Neural progenitor cell (in vitro differentiated cells): Measurements from ENCODE around the gene GDF2. TPM values are rescaled to one million over a fixed set of nuclear protein-coding genes. Genes with fewer than 3 reads are reported as not detected.

Source experiments
- DNase-seq: peaks from one replicate; pipeline ENCODE4 v3.0.0-alpha.2; 2016; ENCODE audit warnings: low spot score
- H2AFZ ChIP-seq: fragments of 200-600 bp; sonication (generic); replicated peaks from 2 replicates; pipeline ENCODE4 v1.6.1; 2016; ENCODE audit warnings: antibody characterized with exemption
- H3F3A ChIP-seq: fragments of 200-600 bp; sonication (generic); 2 replicates; pipeline ENCODE4 v1.6.1; 2016; ENCODE audit warnings: antibody characterized with exemption, low read depth
- H3K27ac ChIP-seq: fragments of 200-600 bp; sonication (generic); 2 replicates; pipeline ENCODE4 v1.5.1; 2016; ENCODE audit warnings: mild to moderate bottlenecking
- H3K27me3 ChIP-seq: fragments of 200-600 bp; sonication (generic); 2 replicates; pipeline ENCODE4 v1.6.1; 2016; ENCODE audit warnings: mild to moderate bottlenecking, moderate library complexity
- H3K36me3 ChIP-seq: fragments of 200-600 bp; sonication (generic); 2 replicates; pipeline ENCODE4 v1.5.1; 2016
- H3K4me1 ChIP-seq: fragments of 200-600 bp; sonication (generic); 2 replicates; pipeline ENCODE4 v1.6.1; 2016; ENCODE audit warnings: mixed run types
- H3K4me2 ChIP-seq: fragments of 200-600 bp; sonication (generic); 2 replicates; pipeline ENCODE4 v1.6.1; 2016
- H3K4me3 ChIP-seq: fragments of 200-600 bp; sonication (generic); 2 replicates; pipeline ENCODE4 v1.5.1; 2016
- H3K79me2 ChIP-seq: fragments of 200-600 bp; sonication (generic); 2 replicates; pipeline ENCODE4 v1.6.1; 2016; ENCODE audit warnings: low read depth
- H3K9ac ChIP-seq: fragments of 200-600 bp; sonication (generic); 2 replicates; pipeline ENCODE4 v1.6.1; 2016
- H3K9me3 ChIP-seq: fragments of 200-600 bp; sonication (generic); 2 replicates; pipeline ENCODE4 v1.5.1; 2016; ENCODE audit warnings: low read depth
- H4K20me1 ChIP-seq: fragments of 200-600 bp; sonication (generic); 2 replicates; pipeline ENCODE4 v1.6.1; 2016; ENCODE audit warnings: low read depth
- H3K27ac Mint-ChIP-seq: 3 replicates; pipeline ENCODE4 v1.8.0; 2021; ENCODE audit warnings: mixed read lengths
- H3K27me3 Mint-ChIP-seq: 2 replicates; pipeline ENCODE4 v1.8.0; 2022; ENCODE audit warnings: low read depth, mild to moderate bottlenecking, inconsistent platforms, moderate library complexity, mixed read lengths; ENCODE audit not compliant: insufficient read depth
- H3K36me3 Mint-ChIP-seq: 3 replicates; pipeline ENCODE4 v1.8.0; 2021; ENCODE audit warnings: mixed read lengths
- H3K4me1 Mint-ChIP-seq: 3 replicates; pipeline ENCODE4 v1.8.0; 2021; ENCODE audit warnings: mixed read lengths
- H3K4me3 Mint-ChIP-seq: 3 replicates; pipeline ENCODE4 v1.8.0; 2021; ENCODE audit warnings: mild to moderate bottlenecking, moderate library complexity, mixed read lengths
- H3K9me3 Mint-ChIP-seq: 3 replicates; pipeline ENCODE4 v1.8.0; 2020; ENCODE audit warnings: mixed read lengths
- CTCF ChIP-seq: fragments of 200-600 bp; sonication (generic); IDR thresholded peaks from 2 replicates; pipeline ENCODE4 v1.5.1; 2017; ENCODE audit warnings: antibody characterized with exemption, mild to moderate bottlenecking
- EZH2 ChIP-seq: fragments of 200-600 bp; sonication (generic); IDR thresholded peaks from 2 replicates; pipeline ENCODE4 v1.6.1; 2017; ENCODE audit warnings: antibody characterized with exemption, mild to moderate bottlenecking, moderate library complexity
- EZH2phosphoT487 ChIP-seq: fragments of 200-600 bp; sonication (generic); IDR thresholded peaks from 2 replicates; pipeline ENCODE4 v1.6.1; 2017; ENCODE audit warnings: antibody characterized with exemption
- total RNA-seq: library from RNA; depleted of rRNA; stranded (reverse); fragments of >200 nt; gene quantifications from 2 replicates; pipeline ENCODE4 v1.2.3, GENCODE V29; 2015; ENCODE audit warnings: low replicate concordance

Gene GDF2
- total RNA-seq, 1 donor from 2014 or later: not detected

DNA sequence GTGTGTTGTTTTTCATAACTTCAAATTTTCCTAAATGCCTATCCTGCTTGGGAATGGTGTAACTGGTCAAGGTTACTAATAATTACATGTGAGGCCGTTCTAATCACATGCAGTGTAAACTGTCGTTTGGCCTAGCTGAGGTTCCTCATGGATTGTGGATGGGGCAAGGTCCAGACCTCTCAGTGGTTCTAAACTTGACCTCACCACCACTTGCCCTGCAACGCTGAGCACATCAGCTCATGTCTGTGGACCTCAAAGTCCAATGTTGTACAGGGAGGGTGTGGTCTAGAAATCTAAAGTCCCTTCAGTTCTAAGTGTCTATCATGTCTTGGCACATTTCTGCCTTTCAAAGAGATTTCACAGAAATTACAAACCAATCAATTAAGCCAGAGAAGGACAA, 41.5 kb downstream of the GDF2 start:
- no peak overlapping the region for H3K27ac ChIP-seq
- Mint-ChIP-seq H3K4me3 (no peak overlapping the region), H3K4me1 (no peaks in the 10 kb centered on the region), H3K27me3 (no peaks in the 10 kb centered on the region), H3K9me3 (peaks cover 2% of the 10 kb centered on the region), H3K27ac (no peak overlapping the region), H3K36me3 (no peaks in the 10 kb centered on the region)
- no peak overlapping the region for H3K9ac ChIP-seq
- no peaks in the 10 kb centered on the region for H3K27me3 ChIP-seq
- H3K4me2 ChIP-seq: no peak overlapping the region
- no peak overlapping the region for H3K4me3 ChIP-seq
- no peak for DNase-seq
- TF ChIP-seq EZH2: no peak
- TF ChIP-seq EZH2phosphoT487: no peak
- TF ChIP-seq CTCF: no peak
- H3K4me1 ChIP-seq: no peaks in the 10 kb centered on the region
- no peaks in the 10 kb centered on the region for H3F3A ChIP-seq
- H4K20me1 ChIP-seq: no peaks in the 10 kb centered on the region
- H3K79me2 ChIP-seq: no peaks in the 10 kb centered on the region
- no peaks in the 10 kb centered on the region for H3K36me3 ChIP-seq
- no peaks in the 10 kb centered on the region for H3K9me3 ChIP-seq
- H2AFZ ChIP-seq: no peak overlapping the region

GRCh38 chr10:47364366-47364765, 42.1 kb downstream of the GDF2 start:
- no peak overlapping the region for H3K4me3 ChIP-seq

GRCh38 chr10:47364911-47365310, 42.7 kb downstream of the GDF2 start:
- H3K79me2 ChIP-seq: no peaks in the 10 kb centered on the region
- no peaks in the 10 kb centered on the region for H3K4me1 Mint-ChIP-seq
- H3K36me3 ChIP-seq: no peaks in the 10 kb centered on the region
- no peak overlapping the region for H2AFZ ChIP-seq
- no peaks in the 10 kb centered on the region for H3F3A ChIP-seq
- H3K27me3 Mint-ChIP-seq: no peaks in the 10 kb centered on the region
- H3K27me3 ChIP-seq: no peaks in the 10 kb centered on the region
- H4K20me1 ChIP-seq: no peaks in the 10 kb centered on the region
- H3K4me1 ChIP-seq: no peaks in the 10 kb centered on the region
- H3K9ac ChIP-seq: no peak overlapping the region
- H3K27ac Mint-ChIP-seq: no peak overlapping the region
- peaks cover 2% of the 10 kb centered on the region for H3K9me3 Mint-ChIP-seq
- H3K4me3 ChIP-seq: no peak overlapping the region
- H3K4me2 ChIP-seq: no peak overlapping the region
- H3K9me3 ChIP-seq: no peaks in the 10 kb centered on the region
- H3K36me3 Mint-ChIP-seq: no peaks in the 10 kb centered on the region
- no peak for DNase-seq
- TF ChIP-seq EZH2 (no peak), EZH2phosphoT487 (no peak), CTCF (no peak)
- no peak overlapping the region for H3K4me3 Mint-ChIP-seq
- H3K27ac ChIP-seq: no peak overlapping the region

More at GRCh38 chr10:47364366-47364765, 42.1 kb downstream of the GDF2 start:
- Histone ChIP-seq H3K4me1 (no peaks in the 10 kb centered on the region), H3K9me3 (no peaks in the 10 kb centered on the region), H3K36me3 (no peaks in the 10 kb centered on the region), H2AFZ (no peak overlapping the region), H3K27me3 (no peaks in the 10 kb centered on the region), H3K4me2 (no peak overlapping the region), H3K9ac (no peak overlapping the region), H4K20me1 (no peaks in the 10 kb centered on the region), H3K79me2 (no peaks in the 10 kb centered on the region), H3F3A (no peaks in the 10 kb centered on the region), H3K27ac (no peak overlapping the region)
- Mint-ChIP-seq H3K27me3 (no peaks in the 10 kb centered on the region), H3K4me3 (no peak overlapping the region), H3K36me3 (no peaks in the 10 kb centered on the region), H3K9me3 (peaks cover 2% of the 10 kb centered on the region), H3K27ac (no peak overlapping the region), H3K4me1 (no peaks in the 10 kb centered on the region)
- DNase-seq: no peak
- TF ChIP-seq EZH2phosphoT487 (no peak), CTCF (no peak), EZH2 (no peak)
